Activated naive CD4-positive, alpha-beta T cell treated with anti-CD3 and anti-CD28 coated beads for 36 hours (primary cell): ENCODE measurements around the gene GPC5. TPM values are rescaled to one million over a fixed set of nuclear protein-coding genes. Genes with fewer than 3 reads are reported as not detected.
A peak's percentile ranks its signal among the peaks of the same experiment; 100 is the strongest.

Experiments
- CTCF ChIA-PET: fragments of 350-600 bp; sonication (Branson Sonifier 250); formaldehyde crosslinking; loops from one replicate; lab custom pipeline; 2021; ENCODE audit warnings: antibody characterized with exemption; lab: Charles Lee
- DNase-seq: peaks from one replicate; pipeline ENCODE4 v3.0.0-alpha.2; 2020
- H3K27ac Mint-ChIP-seq: one replicate; pipeline ENCODE4 v1.8.0; 2021; ENCODE audit warnings: mild to moderate bottlenecking, mixed read lengths
- H3K27me3 Mint-ChIP-seq: one replicate; pipeline ENCODE4 v1.8.0; 2021; ENCODE audit warnings: low read depth, mixed read lengths
- H3K36me3 Mint-ChIP-seq: one replicate; pipeline ENCODE4 v1.8.0; 2021; ENCODE audit warnings: low read depth, mixed read lengths
- H3K4me1 Mint-ChIP-seq: one replicate; pipeline ENCODE4 v1.8.0; 2021; ENCODE audit warnings: low read depth, mixed read lengths
- H3K4me3 Mint-ChIP-seq: one replicate; pipeline ENCODE4 v1.8.0; 2021; ENCODE audit warnings: mild to moderate bottlenecking, moderate library complexity, mixed read lengths
- H3K9me3 Mint-ChIP-seq: one replicate; pipeline ENCODE4 v1.8.0; 2021; ENCODE audit warnings: mixed read lengths
- intact Hi-C: fragments of 100-400 bp; cut with micrococcal nuclease; formaldehyde crosslinking; loops from one replicate; pipeline ENCODE4 v1.15.1; 2023
- total RNA-seq, 2 experiments: library from RNA; stranded (reverse); gene quantifications; one replicate each; pipeline ENCODE4 v1.2.3, GENCODE V29; 2021

GPC5 gene
- total RNA-seq, 2 experiments from 2014 or later: 0.38 to 0.40 TPM

DNA sequence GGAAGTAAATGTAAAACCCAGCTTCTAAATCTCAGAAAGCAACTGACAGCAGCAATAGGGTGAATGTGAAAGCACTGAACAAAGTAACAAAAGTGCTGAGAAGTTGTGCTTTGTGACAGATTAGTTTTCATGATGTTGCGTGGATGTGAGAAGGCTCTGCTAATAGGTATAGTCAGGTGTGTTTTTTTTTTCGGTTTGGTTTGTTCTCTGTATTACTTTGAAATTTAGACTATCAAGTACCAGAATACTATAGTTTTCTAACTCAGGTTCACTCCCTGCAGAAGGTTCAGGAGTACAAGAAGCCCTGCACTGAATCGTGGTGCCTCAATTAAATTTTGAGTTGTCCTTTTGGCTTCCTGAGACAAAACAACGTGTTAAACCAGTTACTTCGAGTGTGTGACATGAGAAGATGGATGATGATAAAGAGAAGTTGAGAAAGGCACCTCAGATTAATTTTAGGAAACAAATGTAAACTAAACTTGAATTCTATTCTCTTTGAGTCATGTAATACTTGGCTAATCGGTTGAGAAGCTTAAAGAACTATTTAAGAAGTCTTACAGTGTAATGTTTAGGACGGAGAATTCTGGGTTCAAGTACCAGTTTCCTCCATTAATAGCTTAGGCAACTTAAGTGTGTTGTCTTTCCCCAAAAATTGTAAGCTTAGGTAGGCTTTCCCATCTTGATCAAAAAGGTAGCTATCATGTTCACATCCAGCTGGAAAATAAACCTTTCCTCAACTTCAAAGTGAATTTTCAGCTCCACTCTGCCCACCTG, 40.6 kb upstream of the GPC5 start:
- peaks cover 38% of the 10 kb centered on the region for H3K4me1 Mint-ChIP-seq
- no peak overlapping the region for H3K4me3 Mint-ChIP-seq
- intact Hi-C loops: no loop called here
- no peak for DNase-seq
- CTCF ChIA-PET: interaction anchor here (0.5 to 1.6 kb wide), 2 partner anchors 25 to 44 kb away, joined by 6 to 8 read pairs; no protein-coding TSS in a partner anchor
- H3K36me3 Mint-ChIP-seq: peaks cover 37% of the 10 kb centered on the region
- H3K9me3 Mint-ChIP-seq: no peaks in the 10 kb centered on the region
- H3K27me3 Mint-ChIP-seq: no peaks in the 10 kb centered on the region
- H3K27ac Mint-ChIP-seq: peak overlapping the region; percentile 3

DNA sequence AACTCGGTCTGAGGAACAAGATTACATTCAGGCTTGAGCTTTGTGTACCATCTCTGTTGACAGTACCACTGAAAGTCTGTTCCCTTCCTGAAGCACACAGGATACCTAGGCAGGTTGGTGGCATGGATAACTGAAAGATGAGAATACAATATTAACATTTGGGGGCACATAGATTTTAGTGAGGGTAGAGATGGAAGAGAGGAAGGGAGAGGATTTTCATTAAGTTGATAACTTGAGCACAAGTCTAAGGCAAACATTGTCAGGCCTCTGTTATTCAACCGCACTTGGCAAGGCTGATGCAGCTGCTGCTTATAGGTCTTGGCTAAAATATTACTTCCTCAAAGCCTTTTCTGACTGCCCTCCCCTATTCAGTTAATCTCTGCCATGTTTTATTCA, 40.0 kb upstream of the GPC5 start:
- Mint-ChIP-seq H3K36me3 (peaks cover 33% of the 10 kb centered on the region), H3K27ac (no peak overlapping the region), H3K9me3 (no peaks in the 10 kb centered on the region), H3K4me3 (no peak overlapping the region), H3K27me3 (no peaks in the 10 kb centered on the region), H3K4me1 (peaks cover 34% of the 10 kb centered on the region)
- DNase-seq: no peak
- intact Hi-C loops: no loop called here
- CTCF ChIA-PET: interaction anchor here (0.5 to 1.6 kb wide), 3 partner anchors 11 to 45 kb away, joined by 3 to 8 read pairs (median 6); partner anchors contain the start of gene MIR17HG

- H3K9me3 Mint-ChIP-seq: no peaks in the 10 kb centered on the region
- no peaks in the 10 kb centered on the region for H3K27me3 Mint-ChIP-seq
- H3K36me3 Mint-ChIP-seq: peaks cover 27% of the 10 kb centered on the region
- peaks cover 28% of the 10 kb centered on the region for H3K4me1 Mint-ChIP-seq
- DNase-seq: no peak
- peak overlapping the region; percentile 48 for H3K27ac Mint-ChIP-seq
- intact Hi-C loops: no loop called here
- CTCF ChIA-PET: interaction anchor here (0.6 to 1.6 kb wide), 6 partner anchors 10 to 209 kb away, joined by 3 to 8 read pairs (median 3); partner anchors contain the start of gene MIR17HG
- no peak overlapping the region for H3K4me3 Mint-ChIP-seq
These were observed 39.3 kb upstream of the GPC5 start for GRCh38 chr13:91359111-91359510.

DNA sequence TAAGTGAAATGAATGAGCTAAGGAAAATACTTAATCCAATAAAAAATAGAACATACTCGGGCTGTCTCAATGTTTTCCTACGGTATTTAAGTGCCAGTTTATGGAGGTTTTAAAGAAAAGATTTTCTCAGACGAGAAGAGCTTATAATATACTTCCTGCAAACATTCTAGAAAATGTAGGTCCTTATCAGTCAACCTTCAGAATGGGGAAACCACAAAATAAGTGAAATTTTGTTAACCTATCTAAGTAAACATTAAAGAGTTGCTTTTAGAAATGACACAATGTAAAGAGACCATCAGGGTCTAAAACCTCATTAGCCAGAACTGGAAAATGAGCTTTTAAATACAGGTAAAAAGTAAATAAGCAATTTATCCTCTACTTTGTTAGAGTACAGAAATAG, 38.8 kb upstream of the GPC5 start:
- CTCF ChIA-PET: interaction anchor here (0.8 to 1.2 kb wide), 3 partner anchors 9 to 46 kb away, joined by 3 to 5 read pairs (median 3); no protein-coding TSS in a partner anchor
- H3K4me1 Mint-ChIP-seq: peaks cover 25% of the 10 kb centered on the region
- H3K4me3 Mint-ChIP-seq: no peak overlapping the region
- no peak for DNase-seq
- H3K9me3 Mint-ChIP-seq: no peaks in the 10 kb centered on the region
- intact Hi-C loops: no loop called here
- peaks cover 23% of the 10 kb centered on the region for H3K36me3 Mint-ChIP-seq
- no peak overlapping the region for H3K27ac Mint-ChIP-seq
- no peaks in the 10 kb centered on the region for H3K27me3 Mint-ChIP-seq

DNA sequence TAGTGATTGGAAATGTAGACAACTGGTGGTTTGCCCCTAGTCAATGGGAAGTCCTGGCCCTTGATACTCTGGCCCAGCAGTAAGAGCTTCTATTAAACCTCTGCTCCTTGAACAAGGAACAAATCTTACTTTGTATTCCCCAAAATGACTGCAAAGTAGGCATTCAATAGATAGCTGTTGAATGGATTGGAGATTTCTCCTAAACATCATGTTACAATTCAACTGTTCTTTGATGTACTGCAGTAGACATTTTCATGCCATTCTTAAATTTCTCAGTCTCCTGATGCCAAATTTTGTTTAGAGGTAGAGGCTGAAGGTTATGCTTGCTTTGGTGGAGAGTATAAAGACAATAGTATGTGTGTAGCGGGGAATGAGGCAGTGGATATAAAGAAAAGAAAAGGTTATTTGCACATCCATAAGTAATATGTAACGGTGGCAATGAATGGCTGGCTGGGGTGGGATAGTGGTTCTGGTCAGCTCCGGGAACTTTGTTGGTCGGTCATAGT, 38.1 kb upstream of the GPC5 start:
- intact Hi-C loops: no loop called here
- Mint-ChIP-seq H3K36me3 (peaks cover 17% of the 10 kb centered on the region), H3K9me3 (no peaks in the 10 kb centered on the region), H3K4me1 (peaks cover 21% of the 10 kb centered on the region), H3K27ac (no peak overlapping the region), H3K4me3 (no peak overlapping the region), H3K27me3 (no peaks in the 10 kb centered on the region)
- no peak for DNase-seq
- CTCF ChIA-PET: interaction anchor here (1.1 to 1.2 kb wide), 2 partner anchors 9 to 46 kb away, joined by 3 to 5 read pairs; no protein-coding TSS in a partner anchor

- Mint-ChIP-seq H3K27ac (no peak overlapping the region), H3K27me3 (no peaks in the 10 kb centered on the region), H3K4me3 (no peak overlapping the region), H3K9me3 (no peaks in the 10 kb centered on the region), H3K4me1 (peaks cover 10% of the 10 kb centered on the region), H3K36me3 (peaks cover 6% of the 10 kb centered on the region)
- DNase-seq: no peak
- intact Hi-C loops: no loop called here
- CTCF ChIA-PET: no interaction called here
These were observed 36.6 kb upstream of the GPC5 start for GRCh38 chr13:91361755-91362271.

DNA sequence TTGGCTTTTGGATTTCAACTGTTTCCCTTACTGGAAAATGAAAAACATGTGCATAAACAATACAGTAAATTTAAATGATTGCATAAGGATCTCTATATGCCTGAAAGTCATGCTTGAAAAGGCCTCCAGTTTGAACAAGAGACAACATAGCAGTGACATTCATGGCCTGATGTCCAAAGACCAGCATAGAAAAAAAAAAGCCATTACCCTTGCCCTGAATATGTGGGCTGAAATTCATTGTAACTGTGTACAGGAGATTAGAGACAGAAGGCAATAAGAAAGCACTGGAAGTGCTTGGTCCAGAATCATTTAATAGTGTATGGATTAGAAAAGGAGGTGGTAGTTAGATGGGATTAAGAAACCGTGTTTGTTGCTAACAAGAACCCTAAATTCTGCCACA, 35.5 kb upstream of the GPC5 start:
- intact Hi-C loops: no loop called here
- DNase-seq: no peak
- Mint-ChIP-seq H3K4me3 (no peak overlapping the region), H3K9me3 (no peaks in the 10 kb centered on the region), H3K4me1 (peaks cover 15% of the 10 kb centered on the region), H3K27ac (no peak overlapping the region), H3K36me3 (peaks cover 1% of the 10 kb centered on the region), H3K27me3 (no peaks in the 10 kb centered on the region)
- CTCF ChIA-PET: no interaction called here

GRCh38 chr13:91368101-91368500, 30.3 kb upstream of the GPC5 start:
- Mint-ChIP-seq H3K27me3 (peaks cover 2% of the 10 kb centered on the region), H3K9me3 (no peaks in the 10 kb centered on the region), H3K4me3 (no peak overlapping the region), H3K36me3 (peaks cover 1% of the 10 kb centered on the region), H3K27ac (peak overlapping the region; percentile 83), H3K4me1 (peaks cover 30% of the 10 kb centered on the region)
- intact Hi-C loops: loop anchor here (2.0 kb wide), 1 partner anchor 55 kb away; no protein-coding TSS in a partner anchor
- CTCF ChIA-PET: interaction anchor here (0.6 to 1.5 kb wide), 2 partner anchors 56 to 580 kb away, joined by 3 read pairs; no protein-coding TSS in a partner anchor
- no peak for DNase-seq

GRCh38 chr13:91368676-91369440, 29.6 kb upstream of the GPC5 start:
- CTCF ChIA-PET: interaction anchor here (0.6 to 1.5 kb wide), 7 partner anchors 9 to 580 kb away, joined by 3 to 9 read pairs (median 3); no protein-coding TSS in a partner anchor
- H3K4me3 Mint-ChIP-seq: peak overlapping the region; percentile 47
- DNase-seq: peak; percentile 43
- peaks cover 30% of the 10 kb centered on the region for H3K4me1 Mint-ChIP-seq
- peak overlapping the region; percentile 83 for H3K27ac Mint-ChIP-seq
- intact Hi-C loops: loop anchor here (1.0 to 2.0 kb wide), 4 partner anchors 20 to 56 kb away; partner anchors contain the start of gene GPC5
- H3K9me3 Mint-ChIP-seq: no peaks in the 10 kb centered on the region
- H3K36me3 Mint-ChIP-seq: peaks cover 1% of the 10 kb centered on the region
- H3K27me3 Mint-ChIP-seq: peaks cover 2% of the 10 kb centered on the region

- CTCF ChIA-PET: interaction anchor here (0.7 to 1.5 kb wide), 7 partner anchors 10 to 353 kb away, joined by 3 to 9 read pairs (median 3); no protein-coding TSS in a partner anchor
- H3K36me3 Mint-ChIP-seq: peaks cover 1% of the 10 kb centered on the region
- peaks cover 30% of the 10 kb centered on the region for H3K4me1 Mint-ChIP-seq
- H3K9me3 Mint-ChIP-seq: no peaks in the 10 kb centered on the region
- intact Hi-C loops: loop anchor here (1.0 to 2.0 kb wide), 4 partner anchors 20 to 57 kb away; partner anchors contain the start of gene GPC5
- peak; percentile 61 for DNase-seq
- H3K4me3 Mint-ChIP-seq: no peak overlapping the region
- H3K27me3 Mint-ChIP-seq: peaks cover 3% of the 10 kb centered on the region
- peak overlapping the region; percentile 83 for H3K27ac Mint-ChIP-seq
These were observed 29.0 kb upstream of the GPC5 start for GRCh38 chr13:91369441-91369831.

DNA sequence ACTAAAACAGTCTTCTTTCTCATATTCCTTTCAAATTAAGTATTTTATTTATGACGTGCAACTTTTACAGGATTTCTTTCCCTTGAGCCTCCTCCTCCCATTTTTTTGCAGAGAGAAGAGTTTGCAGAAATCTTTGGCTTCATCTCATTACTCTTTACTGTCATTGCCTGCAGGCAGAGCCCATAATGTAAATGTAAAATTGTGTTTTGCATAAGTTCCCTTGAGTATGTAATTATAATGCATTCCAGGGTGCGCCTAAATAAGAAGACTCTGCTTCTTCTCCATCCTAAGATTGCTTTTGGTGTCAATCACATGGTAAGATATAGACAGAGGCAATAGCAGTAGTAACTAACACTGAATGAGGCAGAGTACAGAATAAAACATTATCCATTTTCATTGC, 27.9 kb upstream of the GPC5 start:
- no peak overlapping the region for H3K27ac Mint-ChIP-seq
- DNase-seq: no peak
- no peak overlapping the region for H3K4me3 Mint-ChIP-seq
- no peaks in the 10 kb centered on the region for H3K36me3 Mint-ChIP-seq
- intact Hi-C loops: no loop called here
- no peaks in the 10 kb centered on the region for H3K9me3 Mint-ChIP-seq
- CTCF ChIA-PET: interaction anchor here (1.5 kb wide), 1 partner anchor 352 kb away, joined by 9 read pairs; no protein-coding TSS in a partner anchor
- peaks cover 5% of the 10 kb centered on the region for H3K27me3 Mint-ChIP-seq
- peaks cover 33% of the 10 kb centered on the region for H3K4me1 Mint-ChIP-seq
